ENCODE data around the gene FIGN. TPM values are rescaled to one million over a fixed set of nuclear protein-coding genes. Genes with fewer than 3 reads are reported as not detected.

Gene FIGN
- total and polyA plus RNA-seq, 2 of the 4 experiments (the other 2 are of a cell fraction): 0.77 to 0.90 TPM

DNA sequence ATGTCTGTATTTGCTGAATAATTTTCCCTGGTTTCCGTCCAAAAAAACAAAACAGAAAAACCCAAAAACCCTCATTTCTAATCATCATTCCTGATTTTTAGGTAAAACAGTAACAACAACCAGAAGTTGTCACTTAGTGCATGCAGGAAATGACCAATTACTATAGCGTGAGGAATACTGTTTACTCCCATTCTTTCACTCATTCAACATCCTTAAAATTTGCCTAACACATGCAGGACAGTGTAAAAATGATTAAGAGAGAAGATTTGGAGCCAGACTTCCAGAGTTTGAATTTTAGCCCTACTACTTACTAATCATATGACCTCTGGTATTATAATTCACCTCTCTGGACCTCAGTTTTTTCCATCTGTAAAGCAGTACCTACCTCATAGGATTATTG, 83.1 kb downstream of the FIGN start:
- no peak overlapping the region for H2BK20ac ChIP-seq (ENCODE audit: low read depth, low read length)
- no peak for TF ChIP-seq CEBPB (IDR thresholded peaks at IDR 0.05; ENCODE audit: low read depth, low read length)
- TF ChIP-seq POLR2A (IDR thresholded peaks at IDR 0.05; ENCODE audit: low read depth, low read length): no peak
- TF ChIP-seq NFE2L2 (IDR thresholded peaks at IDR 0.05; ENCODE audit: low read depth, low read length): no peak
- TF ChIP-seq MAFK (IDR thresholded peaks at IDR 0.05; ENCODE audit: low read depth, low read length): no peak
- no peak for TF ChIP-seq RCOR1 (IDR thresholded peaks at IDR 0.05; ENCODE audit: insufficient replicate concordance, low read length)
- no peak for TF ChIP-seq BHLHE40 (IDR thresholded peaks at IDR 0.05; ENCODE audit: low read depth, low read length)
- TF ChIP-seq, protein P1, sequence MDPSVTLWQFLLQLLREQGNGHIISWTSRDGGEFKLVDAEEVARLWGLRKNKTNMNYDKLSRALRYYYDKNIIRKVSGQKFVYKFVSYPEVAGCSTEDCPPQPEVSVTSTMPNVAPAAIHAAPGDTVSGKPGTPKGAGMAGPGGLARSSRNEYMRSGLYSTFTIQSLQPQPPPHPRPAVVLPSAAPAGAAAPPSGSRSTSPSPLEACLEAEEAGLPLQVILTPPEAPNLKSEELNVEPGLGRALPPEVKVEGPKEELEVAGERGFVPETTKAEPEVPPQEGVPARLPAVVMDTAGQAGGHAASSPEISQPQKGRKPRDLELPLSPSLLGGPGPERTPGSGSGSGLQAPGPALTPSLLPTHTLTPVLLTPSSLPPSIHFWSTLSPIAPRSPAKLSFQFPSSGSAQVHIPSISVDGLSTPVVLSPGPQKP (IDR thresholded peaks at IDR 0.05; ENCODE audit: borderline replicate concordance, low read depth, low read length): no peak
- no peak for TF ChIP-seq SMC3 (IDR thresholded peaks at IDR 0.05; ENCODE audit: low read depth, low read length)
- no peak for TF ChIP-seq FOS (IDR thresholded peaks at IDR 0.05; ENCODE audit: low read depth, low read length)
- TF ChIP-seq USF2 (IDR thresholded peaks at IDR 0.05; ENCODE audit: low read depth, low read length): no peak
- TF ChIP-seq RFX5 (IDR thresholded peaks at IDR 0.05; ENCODE audit: low read depth, low read length): no peak
- TF ChIP-seq MAZ (IDR thresholded peaks at IDR 0.05; ENCODE audit: borderline replicate concordance, low read depth, low read length): no peak
- TF ChIP-seq CHD1 (IDR thresholded peaks at IDR 0.05; ENCODE audit: low read depth, low read length): no peak
- no peak for TF ChIP-seq MXI1 (IDR thresholded peaks at IDR 0.05; ENCODE audit: borderline replicate concordance, low read depth, low read length)
- TF ChIP-seq RAD21 (IDR thresholded peaks at IDR 0.05; ENCODE audit: low read length): no peak
- in situ Hi-C loops (cut with MboI; ENCODE audit: low sequenced_read_pairs): no loop called here
- H3K27ac ChIP-seq (ENCODE audit: insufficient read depth, low read length): no peak overlapping the region
- no peak overlapping the region for H3K56ac ChIP-seq (ENCODE audit: extremely low read depth, insufficient read depth, low read length)
- no peak overlapping the region for H2BK15ac ChIP-seq (ENCODE audit: low read depth, low read length)
- H3K9ac ChIP-seq (ENCODE audit: low read depth, low read length): no peak overlapping the region
- no peaks in the 10 kb centered on the region for H3K79me1 ChIP-seq (ENCODE audit: low read depth in 1 of 2, low read length in 2 of 2)
- no peaks in the 10 kb centered on the region; the same call in 1 of the 2 replicates for H3K4me1 ChIP-seq (ENCODE audit: control insufficient read depth, insufficient read depth, low read length)
- no peaks in the 10 kb centered on the region for H4K20me1 ChIP-seq (ENCODE audit: insufficient read depth, low read length)
- H3K23ac ChIP-seq (ENCODE audit: low read depth, low read length): no peak overlapping the region
- H3K9me1 ChIP-seq (ENCODE audit: insufficient read depth, low read length): peaks cover 3% of the 10 kb centered on the region; the same call in 1 of the 2 replicates
- no CpG with 5 or more reads among the region's 2 CpGs for WGBS, 2 experiments (ENCODE audit: extremely low coverage in 2 of 2, insufficient read length in 1 of 2)
- H4K8ac ChIP-seq (ENCODE audit: low read depth in 2 of 2, low read length in 2 of 2): no peak overlapping the region
- ChIA-PET POLR2A (ENCODE audit: unreplicated experiment) (no interaction called here), CTCF (no interaction called here)
- no peak overlapping the region for H2AK9ac ChIP-seq (replicated peaks; ENCODE audit: low read depth, low read length, poor library complexity)
- no peak overlapping the region for H3K4me2 ChIP-seq (ENCODE audit: low read depth, low read length)
- BruUV-seq (replicated peaks): no TSS peak
- ATAC-seq (ENCODE audit: low read depth) (no peak), DNase-seq (no peak)
- no peak overlapping the region for H3K14ac ChIP-seq (replicated peaks; ENCODE audit: low read depth, low read length)
- intact Hi-C loops (cut with micrococcal nuclease): no loop called here
- no peak overlapping the region for H2AK5ac ChIP-seq (ENCODE audit: low read depth, low read length)
- H4K5ac ChIP-seq (ENCODE audit: low read depth, low read length): no peak overlapping the region
- no peak overlapping the region for H2BK5ac ChIP-seq (ENCODE audit: low read depth, low read length, poor library complexity, severe bottlenecking)
- no peak overlapping the region for H3K18ac ChIP-seq (ENCODE audit: low read depth, low read length)
- dilution Hi-C loops (cut with HindIII; ENCODE audit: low sequenced_read_pairs, unreplicated experiment): no loop called here
- no peak overlapping the region for H3K4me3 ChIP-seq (ENCODE audit: insufficient read depth, low read depth, low read length)
- no peaks in the 10 kb centered on the region for H3K9me3 ChIP-seq (ENCODE audit: control insufficient read depth, insufficient read depth, low read length)
- no peaks in the 10 kb centered on the region for H3K27me3 ChIP-seq (ENCODE audit: control insufficient read depth, insufficient read depth, low read length)
- H4K91ac ChIP-seq (ENCODE audit: insufficient read depth, low read depth, low read length): no peak overlapping the region
- H2BK120ac ChIP-seq (ENCODE audit: low read depth, low read length): no peak overlapping the region
- no peak overlapping the region for H2AFZ ChIP-seq (replicated peaks; ENCODE audit: low read length, poor library complexity)
- no peaks in the 10 kb centered on the region for H3K36me3 ChIP-seq (ENCODE audit: control insufficient read depth, insufficient read depth, low read length)
- no peak overlapping the region for H3K4ac ChIP-seq (ENCODE audit: low read depth, low read length)

Data from IMR-90 (cell line).